Amygdala (tissue), 56 donors: ENCODE data around the gene PIEZO2.
A peak's percentile ranks its signal among the peaks of the same experiment; 100 is the strongest.
"Not testable (repeated sequence)": the region's sequence is repeated elsewhere in the genome, so short reads cannot be mapped to it uniquely, and the experiment has no call there.

Experiments used
- DNase-seq, 56 donors: peaks; one replicate each; lab custom pipeline; 2025; lab: John Stamatoyannopoulos, UW

PIEZO2 gene

DNA sequence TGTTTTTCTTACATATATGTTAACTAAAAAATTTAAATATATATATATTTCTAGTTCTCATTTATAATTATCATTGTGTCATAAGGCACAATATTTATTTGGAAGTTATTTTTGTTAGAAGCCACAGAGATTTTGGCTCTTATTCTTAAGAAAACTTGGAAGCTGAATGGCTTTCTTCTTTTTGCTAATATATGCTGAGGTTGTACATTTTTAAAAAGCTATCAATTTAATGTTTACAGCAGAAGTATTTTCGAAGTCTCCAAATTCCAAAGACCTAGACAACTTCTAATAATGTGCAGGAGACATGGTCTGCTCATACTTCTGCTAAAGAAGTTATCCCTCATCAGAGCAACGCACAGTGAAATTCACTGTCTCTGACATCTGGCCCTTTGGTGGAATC, 3.7 kb upstream of the PIEZO2 start:
- no peak for DNase-seq

DNA sequence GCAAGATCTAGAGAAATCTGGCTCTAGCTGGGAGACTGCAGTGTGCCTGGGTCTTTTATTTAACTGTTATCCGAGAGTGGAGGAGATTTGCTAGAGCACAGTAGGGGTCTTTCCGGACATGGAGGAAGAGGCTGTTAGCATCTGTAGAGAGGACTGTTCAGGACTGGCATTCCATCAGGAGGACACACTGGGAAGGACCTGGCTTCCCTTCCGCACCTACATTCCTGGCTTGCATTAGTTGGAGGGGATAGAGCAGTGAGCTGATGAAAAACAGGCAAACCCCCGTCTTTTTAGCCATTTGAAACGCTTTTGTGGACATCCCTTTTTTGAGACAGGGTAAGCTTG, 874 bp upstream of the PIEZO2 start:
- DNase-seq: no peak

DNA sequence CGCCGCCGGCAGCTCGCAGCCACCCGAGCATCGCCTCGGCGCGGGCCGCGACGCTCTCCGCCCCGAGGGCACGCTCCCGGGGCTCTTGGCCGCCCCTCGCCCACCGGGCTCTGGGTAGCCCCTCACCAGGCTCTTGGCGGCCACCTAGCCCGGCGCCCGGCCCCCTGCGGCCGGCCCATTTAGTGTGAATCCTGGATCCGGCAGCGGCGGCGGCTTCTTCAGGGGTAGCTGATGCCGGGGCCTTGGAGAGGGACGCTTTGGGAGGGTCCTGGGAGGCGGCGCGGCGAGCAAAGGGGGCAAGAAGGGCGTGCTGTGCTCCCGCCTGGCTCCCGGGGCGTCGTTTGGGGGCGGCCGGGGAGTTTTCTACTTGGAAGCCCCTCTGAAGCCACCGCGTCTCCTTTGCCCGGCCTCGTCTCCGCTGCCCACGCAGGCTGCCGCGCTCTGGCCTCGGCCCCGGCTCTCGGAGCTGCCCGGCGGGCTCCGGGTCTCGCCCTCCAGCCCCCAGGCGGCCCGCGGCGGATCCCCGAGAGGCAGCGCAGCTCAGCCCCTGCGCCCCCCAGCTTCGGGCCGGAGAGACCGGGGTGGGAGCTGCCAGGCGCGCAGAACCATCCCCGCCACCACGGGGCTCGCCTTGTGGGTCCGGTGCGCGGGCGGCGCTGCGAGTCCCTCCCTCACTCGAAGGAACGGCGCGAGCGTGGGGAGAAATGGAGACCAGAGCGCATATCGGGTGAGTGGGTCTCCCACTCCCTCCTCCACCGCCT, 509 bp downstream of the PIEZO2 start:
- DNase-seq: peak in 5 of 56 donors; percentile 41 to 57 (median 46)

DNA sequence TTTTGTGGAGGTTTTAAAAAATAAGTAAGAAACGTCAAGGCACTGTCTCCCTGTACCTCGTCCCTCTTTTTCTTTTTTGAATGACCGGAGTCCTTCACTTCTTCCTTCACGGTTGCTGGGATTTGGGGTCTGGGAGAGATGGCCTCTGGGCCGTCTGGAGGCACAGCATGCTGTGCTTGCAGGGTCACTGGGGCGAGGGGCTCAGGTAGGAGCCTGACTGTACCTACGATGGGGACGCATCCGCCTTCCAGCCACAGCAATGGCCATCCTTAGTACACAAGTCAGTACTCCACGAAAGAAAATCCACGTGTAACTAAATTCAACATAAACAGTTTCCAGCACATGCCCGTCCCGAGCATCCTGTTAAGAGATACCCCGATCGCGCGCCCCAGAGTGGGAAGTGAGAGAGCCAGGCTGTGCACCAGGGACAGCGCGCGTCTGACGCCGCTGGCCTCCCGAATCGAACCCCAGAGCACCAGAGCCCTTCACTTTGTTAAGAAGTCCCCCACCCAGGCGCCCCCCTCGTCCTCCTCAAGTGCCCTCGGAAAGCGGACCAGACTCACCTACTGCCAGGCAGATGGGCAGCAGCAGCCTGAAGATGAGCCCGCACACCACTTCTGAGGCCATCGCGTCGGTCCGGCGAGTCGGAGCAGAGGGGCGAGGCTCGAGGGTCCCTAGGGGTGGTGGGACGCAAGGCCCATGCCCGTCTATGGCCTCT, 1.2 kb downstream of the PIEZO2 start:
- peak in 3 of 56 donors; percentile 9 to 19 (median 10) for DNase-seq

DNA sequence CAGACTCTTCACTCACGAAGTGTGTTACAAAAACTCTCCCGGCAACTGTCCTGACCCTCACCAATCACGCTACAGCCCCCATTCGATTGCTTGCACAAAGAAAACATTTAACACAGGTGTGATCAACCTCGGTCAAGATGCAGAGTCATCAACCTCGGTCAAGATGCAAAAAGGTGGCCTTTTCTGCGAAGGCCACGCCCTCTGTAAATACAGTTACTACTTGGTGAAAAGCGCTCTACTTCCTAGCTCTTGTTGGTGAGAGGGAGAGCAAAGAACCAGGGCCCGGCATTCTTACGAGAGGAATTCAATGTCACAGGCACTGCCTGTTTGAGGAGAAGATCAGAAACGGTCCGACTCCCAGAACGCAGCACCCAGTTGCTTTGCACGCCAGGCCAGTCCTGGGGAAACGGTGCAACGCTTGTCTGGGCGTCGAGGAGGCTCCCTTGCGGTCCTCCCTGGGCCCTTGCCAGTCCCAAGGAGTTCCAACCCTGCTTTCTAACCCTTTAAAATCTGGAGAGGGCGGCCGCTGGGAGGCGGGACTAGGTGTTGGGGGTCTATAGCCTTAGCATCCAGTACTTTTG, 1.9 kb downstream of the PIEZO2 start:
- peak in 4 of 56 donors; percentile 5 to 26 (median 6) for DNase-seq

DNA sequence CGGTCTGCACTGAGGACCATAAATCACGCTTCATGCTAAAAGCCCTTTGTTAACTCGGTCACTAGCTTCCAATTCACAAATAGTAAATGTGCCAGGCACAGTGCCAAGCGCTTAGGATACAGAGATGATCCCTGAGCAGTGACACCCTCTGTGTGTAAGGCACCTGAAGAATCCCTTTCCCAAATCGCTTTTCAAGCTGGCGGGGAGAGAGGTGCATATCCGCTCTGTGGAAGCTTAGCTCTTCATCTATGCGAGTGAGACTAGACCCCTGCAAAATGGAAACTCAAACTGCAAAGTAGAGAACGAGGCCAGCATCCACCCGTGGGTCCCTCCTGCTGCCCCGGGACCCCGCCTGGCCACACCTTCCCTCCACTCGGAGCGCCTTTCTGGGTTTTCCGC, 2.4 kb downstream of the PIEZO2 start:
- DNase-seq: peak in 2 of 56 donors; percentile 5 to 55

DNA sequence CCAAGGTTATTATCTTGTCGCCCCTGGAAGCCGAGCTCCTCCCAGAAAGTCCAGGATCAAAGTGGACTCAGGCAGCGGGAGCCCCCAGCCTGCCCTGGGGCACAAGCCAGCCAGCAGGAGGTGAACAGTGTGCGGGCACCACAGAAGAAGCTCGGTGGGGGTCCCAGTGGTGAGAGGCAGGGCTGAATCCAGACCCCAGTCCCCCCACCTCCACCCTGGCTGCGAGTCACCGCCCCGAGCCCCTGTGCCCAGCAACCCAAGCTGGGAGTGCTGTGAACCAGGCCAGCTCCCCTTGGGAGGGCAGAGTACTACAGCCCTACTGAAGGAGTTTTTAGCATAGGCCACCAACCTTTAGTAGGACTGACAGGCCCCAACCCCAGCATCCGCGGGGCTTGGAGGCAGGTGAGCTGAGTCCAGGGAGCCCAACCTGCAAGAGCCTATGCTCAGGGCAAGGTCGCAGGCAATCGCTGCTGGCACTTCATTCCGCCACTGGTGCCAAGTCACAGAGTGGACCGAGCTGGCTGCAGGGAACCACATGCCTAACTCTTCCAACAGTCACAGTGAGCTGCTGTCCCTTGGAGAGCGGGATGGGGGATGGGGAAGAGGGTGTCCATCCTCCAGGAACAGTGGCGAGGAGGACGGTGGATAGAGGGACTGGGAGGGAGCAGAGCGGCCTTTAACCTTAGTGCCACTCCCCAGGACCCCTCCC, 3.0 kb downstream of the PIEZO2 start:
- peak in 41 of 56 donors; percentile 10 to 74 (median 35) for DNase-seq

DNA sequence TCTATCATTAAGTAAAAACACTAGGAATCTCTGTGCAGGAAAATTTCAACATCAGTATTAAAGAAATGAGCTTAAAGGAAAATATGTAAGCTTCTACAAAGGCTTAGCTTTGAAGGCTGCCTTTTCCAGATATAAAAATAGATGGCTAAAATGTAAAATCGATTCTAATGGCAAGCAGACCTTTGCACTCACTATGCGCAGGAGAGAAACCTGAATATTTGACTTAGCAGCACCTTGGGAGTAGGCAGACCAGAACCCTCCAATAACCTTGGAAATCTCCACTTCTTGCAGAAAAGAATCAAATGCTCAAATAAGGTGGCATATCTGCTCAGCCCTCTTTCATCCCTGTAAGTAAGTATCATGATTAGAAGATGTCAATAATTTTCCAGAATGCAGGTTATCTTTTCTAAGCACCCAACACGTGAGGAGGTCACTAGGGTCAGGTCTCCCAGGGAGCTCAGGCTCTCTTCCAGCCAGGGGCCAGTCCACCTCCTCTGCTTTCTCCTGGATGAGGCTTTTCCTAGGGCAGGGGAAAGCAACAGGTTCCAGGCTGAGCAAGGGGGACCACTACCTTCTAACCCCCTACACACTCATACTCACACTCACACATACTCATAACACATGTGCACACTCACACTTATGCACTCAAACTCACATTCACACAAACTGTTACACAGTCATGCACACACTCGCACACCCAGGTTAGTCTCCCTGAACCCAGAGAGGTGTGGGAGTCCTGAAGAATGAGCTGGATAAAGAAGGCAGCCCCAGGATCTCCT, 3.8 kb downstream of the PIEZO2 start:
- no peak for DNase-seq

DNA sequence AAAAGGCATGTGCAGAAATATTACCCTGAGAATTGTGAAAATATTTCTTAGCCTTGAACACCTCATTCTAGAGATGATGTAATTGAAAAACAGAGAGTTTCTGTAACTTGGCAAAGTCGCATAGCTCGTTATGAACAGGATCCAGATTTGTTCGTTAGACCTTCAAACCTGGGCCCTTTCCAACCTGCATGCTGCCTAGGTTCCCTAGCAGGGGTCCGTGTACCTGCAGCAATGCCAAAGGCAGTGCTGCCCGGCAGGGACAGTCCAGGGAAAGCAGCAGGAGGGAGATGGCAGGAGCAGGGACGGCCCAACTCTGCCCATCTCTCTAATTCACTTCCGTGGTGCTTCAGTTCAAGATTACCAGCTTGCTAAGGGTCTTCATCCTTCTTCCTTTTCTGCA, 12.0 kb downstream of the PIEZO2 start:
- no peak for DNase-seq

DNA sequence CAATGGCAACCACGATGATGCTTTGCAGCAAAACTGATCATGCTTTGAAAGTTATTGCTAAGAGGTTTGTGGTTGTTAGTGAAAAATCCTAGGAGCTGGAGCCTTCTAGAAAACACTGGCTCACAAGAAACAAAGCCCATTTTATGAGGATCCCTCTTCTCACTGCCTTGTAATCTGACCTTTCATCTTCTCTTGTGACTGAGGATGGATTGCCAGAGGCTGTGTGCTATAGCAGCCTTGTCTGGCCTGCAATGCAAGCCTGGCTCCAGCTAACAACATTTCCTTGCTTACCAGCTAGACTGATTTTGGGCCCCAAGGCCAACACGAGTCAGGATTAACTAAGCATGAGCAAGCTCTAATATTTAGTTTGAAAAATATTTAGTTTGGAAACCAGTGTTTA, 13.1 kb downstream of the PIEZO2 start:
- peak in 1 of 56 donors; percentile 6 for DNase-seq

DNA sequence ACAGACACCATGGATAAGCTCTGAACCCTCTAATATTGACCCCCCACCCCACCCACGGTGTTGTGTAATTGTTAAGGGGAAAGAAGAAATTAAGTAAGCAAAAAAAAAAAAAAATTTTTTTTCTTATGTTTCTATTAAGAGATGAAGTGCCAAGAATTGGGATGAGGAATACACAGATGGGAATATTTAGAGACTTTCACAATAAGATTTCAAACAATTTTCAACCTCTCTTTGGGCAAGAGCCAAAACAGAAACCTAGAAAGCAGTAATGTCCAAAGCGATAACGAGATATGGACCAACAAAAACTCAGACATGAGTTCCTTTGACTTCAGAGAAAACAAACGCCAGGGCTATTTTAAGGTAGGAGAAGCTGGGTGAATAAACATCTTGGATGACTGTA, 14.4 kb downstream of the PIEZO2 start:
- no peak for DNase-seq

DNA sequence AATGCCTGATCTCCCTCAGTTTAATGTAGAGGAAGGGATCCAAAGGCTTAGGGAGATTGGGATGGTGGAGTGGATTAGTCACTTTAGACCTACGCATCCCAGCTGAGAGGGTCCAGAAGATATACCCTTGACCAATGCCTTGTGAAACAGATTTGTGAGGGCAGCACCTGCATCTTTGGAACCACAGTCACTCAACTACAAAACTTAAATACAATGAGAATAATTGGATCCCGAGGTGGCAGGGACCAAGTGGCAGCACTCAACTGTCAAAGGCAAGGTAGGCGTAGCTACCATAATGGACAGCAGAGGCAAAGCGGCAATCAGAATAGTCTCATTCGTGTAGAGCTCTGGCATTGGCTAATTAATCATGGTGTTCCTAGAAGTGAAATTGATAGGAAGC, 20.3 kb downstream of the PIEZO2 start:
- not testable (repeated sequence) for DNase-seq

DNA sequence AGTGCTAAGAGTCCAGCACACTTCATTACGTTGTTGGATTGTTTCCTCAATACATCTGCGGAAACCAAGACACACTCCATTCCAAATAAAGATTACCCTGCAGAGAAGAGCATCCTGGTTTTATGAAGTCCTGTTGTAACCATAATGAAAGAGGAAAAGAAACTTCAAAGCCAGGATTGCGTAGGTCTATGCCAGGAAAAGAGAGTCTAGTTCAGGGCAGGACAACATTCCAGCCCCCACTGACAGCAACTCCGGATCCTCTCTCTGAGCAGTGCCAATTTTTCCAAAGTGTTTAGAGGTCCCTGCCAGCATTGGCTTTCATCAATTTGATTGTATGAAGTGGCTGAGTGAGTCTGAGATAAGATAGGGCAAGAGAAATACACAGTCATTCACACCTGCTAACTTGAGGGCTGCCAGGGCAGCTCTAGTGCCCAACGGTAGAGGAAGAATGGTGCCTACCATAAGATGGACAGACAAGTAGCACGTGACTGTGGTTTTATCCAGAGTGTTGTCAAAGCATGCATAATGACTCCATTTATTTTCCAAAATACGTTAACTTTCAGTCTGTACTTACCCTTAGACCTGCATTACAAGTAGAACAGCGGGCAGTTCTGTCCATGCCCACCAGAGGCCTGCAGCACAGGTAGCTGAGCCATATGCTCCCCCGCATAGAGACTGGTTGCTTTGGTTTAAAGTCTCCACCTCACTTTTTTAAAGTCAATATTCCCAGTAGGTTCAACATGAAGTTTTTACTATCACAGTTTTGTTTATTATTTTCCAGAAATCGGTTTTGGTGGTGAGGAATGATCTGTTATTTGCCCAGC, 23.7 kb downstream of the PIEZO2 start:
- DNase-seq: no peak

DNA sequence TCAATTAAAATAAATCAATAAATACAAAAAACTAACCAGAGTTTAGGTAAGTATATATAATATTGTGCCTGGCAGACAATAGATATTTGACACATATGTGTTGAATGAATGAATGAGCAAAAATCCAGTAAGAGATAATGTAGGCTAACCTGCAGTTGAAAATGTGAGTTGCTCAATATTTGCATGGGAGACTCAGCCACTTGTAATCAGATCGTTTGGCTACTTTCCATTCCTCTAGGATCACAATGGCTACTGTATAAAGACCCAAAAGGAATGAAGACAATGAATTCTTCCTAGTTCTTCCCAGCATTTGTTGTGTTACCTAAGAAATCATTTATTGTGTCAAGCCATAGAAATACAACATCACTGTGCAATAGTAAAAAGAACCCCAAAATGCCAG, 25.3 kb downstream of the PIEZO2 start:
- no peak for DNase-seq

DNA sequence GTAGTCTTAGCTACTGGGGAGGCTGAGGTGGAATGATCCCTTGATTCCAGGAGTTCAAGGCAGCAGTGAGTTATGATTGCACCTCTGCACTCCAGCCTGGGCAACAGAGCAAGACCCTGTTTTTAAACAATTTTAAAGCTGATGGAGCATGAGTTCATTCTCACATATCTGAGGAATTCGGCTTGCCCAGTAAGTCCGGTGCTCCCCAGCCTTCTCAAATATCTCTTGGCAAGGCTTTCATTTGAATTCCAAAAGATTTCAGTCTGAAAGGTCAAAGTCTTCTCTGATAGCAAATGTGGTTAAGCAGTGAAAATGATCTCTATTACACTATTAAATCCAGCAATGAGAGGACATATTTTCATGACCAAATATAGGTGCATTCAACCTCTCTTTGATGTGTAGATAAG, 27.9 kb downstream of the PIEZO2 start:
- no peak for DNase-seq

DNA sequence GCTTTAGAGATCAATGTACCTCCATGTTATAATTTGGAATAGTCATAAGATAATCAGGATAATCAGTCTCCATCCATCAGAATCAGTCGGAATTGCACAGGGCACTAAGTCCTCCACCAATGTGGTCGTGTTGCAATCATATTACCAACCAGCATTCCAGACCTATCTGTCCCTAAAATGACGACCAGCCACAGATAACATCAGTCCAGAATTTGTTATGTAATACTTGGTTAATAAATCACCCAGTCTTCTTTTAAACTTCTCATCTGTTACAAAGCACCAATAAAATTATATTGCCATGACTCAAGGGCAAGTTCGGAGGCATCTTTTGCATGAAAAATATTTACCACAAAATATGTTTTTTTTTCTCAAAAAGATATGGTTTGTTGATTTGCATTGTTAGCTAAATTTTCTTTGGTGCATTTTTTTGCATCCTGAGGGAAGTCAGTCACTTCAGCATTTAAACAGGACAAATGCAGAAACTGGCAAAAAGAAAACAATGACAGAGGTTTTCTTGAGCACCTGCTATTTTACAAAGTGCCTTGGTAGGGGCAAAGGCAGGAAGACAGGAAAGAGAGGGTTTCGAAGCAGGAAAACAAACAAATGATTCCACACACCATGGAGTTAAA, 29.3 kb downstream of the PIEZO2 start:
- peak in 1 of 56 donors; percentile 23 for DNase-seq

DNA sequence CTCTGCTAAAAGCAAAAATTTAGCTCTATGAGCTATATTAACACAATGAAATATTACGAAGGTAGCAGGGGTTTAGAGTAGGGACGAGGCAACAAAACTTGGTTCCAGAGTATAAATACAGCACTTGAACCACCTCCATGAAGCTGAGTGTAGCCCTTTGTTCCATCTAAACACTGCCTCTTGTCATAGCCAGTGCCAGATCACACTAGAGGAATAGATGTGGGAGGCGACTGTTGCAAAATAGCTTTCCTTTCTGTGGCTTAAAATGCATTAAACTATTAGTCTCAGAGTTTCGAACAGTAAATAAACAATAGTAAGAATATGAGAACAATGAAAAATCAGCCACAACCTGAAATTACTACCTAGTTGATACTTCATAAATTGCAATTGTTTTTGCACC, 29.8 kb downstream of the PIEZO2 start:
- DNase-seq: peak in 17 of 56 donors; percentile 3 to 69 (median 38)

DNA sequence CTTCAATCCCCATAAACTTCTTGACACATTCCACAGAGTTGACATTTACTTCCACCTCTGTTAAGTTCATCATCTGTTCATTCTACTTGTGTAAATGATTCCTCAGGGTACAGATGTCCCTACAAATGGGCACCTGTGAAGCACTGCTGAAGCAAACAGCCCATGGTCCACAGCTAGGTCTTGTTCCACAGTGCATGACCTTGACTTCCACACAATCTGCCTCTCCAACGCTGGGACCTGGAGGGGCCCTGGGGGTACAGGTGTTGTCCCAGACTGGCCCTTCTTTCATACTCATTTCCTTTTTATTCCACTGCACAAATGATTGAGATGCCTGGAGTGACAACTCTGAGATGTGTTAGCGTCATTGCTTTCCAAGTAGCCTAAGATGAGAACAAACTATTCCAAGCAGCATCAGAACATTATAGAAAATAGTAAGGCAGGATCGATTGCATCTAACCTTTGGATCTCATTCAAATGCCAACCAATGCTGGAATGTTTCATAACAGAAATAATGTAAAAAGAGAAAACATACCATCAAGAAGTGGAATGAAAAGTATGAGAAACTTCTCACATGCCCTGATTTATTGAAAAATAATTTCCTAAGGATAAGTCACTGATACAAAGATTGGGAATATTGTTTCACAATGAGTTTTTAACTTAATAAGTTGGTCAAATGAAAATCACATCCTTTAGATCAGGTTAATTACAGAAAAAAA, 31.2 kb downstream of the PIEZO2 start:
- no peak for DNase-seq
